HepG2 (cell line): ENCODE data around the gene CACNA1D. TPM values are rescaled to one million over a fixed set of nuclear protein-coding genes. Genes with fewer than 3 reads are reported as not detected.

Experiments used
- EED ChIP-seq: sonication (generic); formaldehyde crosslinking; IDR thresholded peaks from 2 replicates; pipeline ENCODE4 v1.5.0; 2020; ENCODE audit warnings: mild to moderate bottlenecking, missing genetic modification reagents
- HNRNPUL1 ChIP-seq: fragments of 200-400 bp; formaldehyde crosslinking; IDR thresholded peaks from 2 replicates; pipeline ENCODE4 v1.6.1; 2017; ENCODE audit warnings: low read depth, mild to moderate bottlenecking, low read length, moderate library complexity
- LCORL ChIP-seq, 2 experiments: fragments of 450-650 bp in 1 of 2; sonication (generic) in 1 of 2; formaldehyde crosslinking in 1 of 2; IDR thresholded peaks; 2 replicates each; pipeline versions ENCODE4 v1.5.0 to v1.6.1; 2017 to 2020; ENCODE audit warnings: antibody characterized with exemption in 1 of 2, missing genetic modification reagents in 1 of 2
- NR2C2 ChIP-seq: sonication (generic); formaldehyde crosslinking; IDR thresholded peaks from 2 replicates; pipeline ENCODE4 v1.4.0; 2020; ENCODE audit warnings: missing genetic modification reagents, mild to moderate bottlenecking, moderate library complexity, borderline replicate concordance
- NR2F1 ChIP-seq, 2 experiments: fragments of 450-650 bp in 1 of 2; formaldehyde crosslinking in 1 of 2; IDR thresholded peaks; 2 replicates each; pipeline versions ENCODE4 v1.5.0 to v1.6.1; 2016 to 2020; ENCODE audit warnings: mild to moderate bottlenecking in 1 of 2, missing compliant biosample characterization in 1 of 2, missing genetic modification reagents in 1 of 2, moderate library complexity in 1 of 2
- NR2F2 ChIP-seq: IDR thresholded peaks from 2 replicates; pipeline ENCODE4 v1.6.1; 2012; ENCODE audit warnings: low read depth, inconsistent platforms, borderline replicate concordance
- POLR2A ChIP-seq, 2 experiments: IDR thresholded peaks; 2 replicates each; pipeline ENCODE4 v1.6.1; 2011; ENCODE audit warnings: low read depth in 2 of 2, low read length in 2 of 2, mild to moderate bottlenecking in 1 of 2, moderate library complexity in 1 of 2; ENCODE audit not compliant: insufficient read depth in 1 of 2
- SRF ChIP-seq: IDR thresholded peaks from 2 replicates; pipeline ENCODE4 v1.6.1; 2011; ENCODE audit warnings: mild to moderate bottlenecking, low read depth, low read length, moderate library complexity
- ZBTB8A ChIP-seq: sonication (generic); formaldehyde crosslinking; IDR thresholded peaks from 2 replicates; pipeline ENCODE4 v1.4.0; 2020; ENCODE audit warnings: mild to moderate bottlenecking, low read depth, missing genetic modification reagents, borderline replicate concordance
- ZEB1 ChIP-seq: IDR thresholded peaks from 2 replicates; pipeline ENCODE4 v1.6.1; 2012; ENCODE audit warnings: mild to moderate bottlenecking, low read depth, inconsistent platforms; ENCODE audit not compliant: insufficient replicate concordance
- ZFP37 ChIP-seq: sonication (generic); formaldehyde crosslinking; IDR thresholded peaks from 2 replicates; pipeline ENCODE4 v1.4.0; 2020; ENCODE audit warnings: missing genetic modification reagents, borderline replicate concordance
- ZNF17 ChIP-seq: sonication (generic); formaldehyde crosslinking; IDR thresholded peaks from 2 replicates; pipeline ENCODE4 v1.5.0; 2020; ENCODE audit warnings: mild to moderate bottlenecking, missing genetic modification reagents
- ZNF232 ChIP-seq: sonication (generic); formaldehyde crosslinking; IDR thresholded peaks from 2 replicates; pipeline ENCODE4 v1.4.0; 2020; ENCODE audit warnings: missing genetic modification reagents, borderline replicate concordance
- ZNF251 ChIP-seq: sonication (generic); formaldehyde crosslinking; IDR thresholded peaks from 2 replicates; pipeline ENCODE4 v1.9.0; 2021; ENCODE audit warnings: mild to moderate bottlenecking, missing genetic modification reagents
- ZNF260 ChIP-seq: sonication (generic); formaldehyde crosslinking; IDR thresholded peaks from 2 replicates; pipeline ENCODE4 v1.4.0; 2020; ENCODE audit warnings: missing genetic modification reagents, low read depth, mild to moderate bottlenecking, borderline replicate concordance
- ZNF747 ChIP-seq: sonication (generic); formaldehyde crosslinking; IDR thresholded peaks from 2 replicates; pipeline ENCODE4 v1.8.1; 2023; ENCODE audit warnings: missing genetic modification reagents, mild to moderate bottlenecking, borderline replicate concordance
- polyA plus RNA-seq, 8 experiments: library from polyadenylated mRNA; depleted of rRNA in 3 of 8; stranded (reverse) in 7 of 8; unstranded in 1 of 8; fragments of >200 nt; fragmentation: Illumina TruSeq in 4 of 8; extraction: Trizol in 4 of 8; gene quantifications; 2 replicates each; pipeline versions ENCODE4 v1.2.1 to v1.2.3, GENCODE V29; 2011 to 2016; ENCODE audit warnings: low read depth in 4 of 8, missing spikeins in 1 of 8, mixed read lengths in 1 of 8; ENCODE audit not compliant: insufficient read depth in 1 of 8
- total RNA-seq, 5 experiments: library from RNA; depleted of rRNA; stranded (reverse); fragments of >200 nt; fragmentation: Illumina TruSeq; extraction: Trizol; gene quantifications; 2 replicates each; pipeline ENCODE4 v1.2.3, GENCODE V29; 2016; ENCODE audit warnings: low read depth in 1 of 5
- TF ChIP-seq, protein P1 (sequence below): IDR thresholded peaks from 2 replicates; pipeline ENCODE4 v1.6.1; 2012; ENCODE audit warnings: inconsistent platforms
- TF ChIP-seq, protein P2 (sequence below): sonication (generic); formaldehyde crosslinking; IDR thresholded peaks from 2 replicates; pipeline ENCODE4 v1.4.0; 2020; ENCODE audit warnings: missing genetic modification reagents
- TF ChIP-seq, protein P3 (sequence below): sonication (generic); formaldehyde crosslinking; IDR thresholded peaks from 2 replicates; pipeline ENCODE4 v1.4.0; 2020; ENCODE audit warnings: missing genetic modification reagents
- TF ChIP-seq, protein P4 (sequence below): sonication (generic); formaldehyde crosslinking; IDR thresholded peaks from 2 replicates; pipeline ENCODE4 v1.4.0; 2020; ENCODE audit warnings: missing genetic modification reagents

Gene CACNA1D
- total and polyA plus RNA-seq, 2 of the 13 experiments (the other 11 are each of a cell fraction or from before 2014, with no cell fraction given) = 0.26 to 0.38 TPM

DNA sequence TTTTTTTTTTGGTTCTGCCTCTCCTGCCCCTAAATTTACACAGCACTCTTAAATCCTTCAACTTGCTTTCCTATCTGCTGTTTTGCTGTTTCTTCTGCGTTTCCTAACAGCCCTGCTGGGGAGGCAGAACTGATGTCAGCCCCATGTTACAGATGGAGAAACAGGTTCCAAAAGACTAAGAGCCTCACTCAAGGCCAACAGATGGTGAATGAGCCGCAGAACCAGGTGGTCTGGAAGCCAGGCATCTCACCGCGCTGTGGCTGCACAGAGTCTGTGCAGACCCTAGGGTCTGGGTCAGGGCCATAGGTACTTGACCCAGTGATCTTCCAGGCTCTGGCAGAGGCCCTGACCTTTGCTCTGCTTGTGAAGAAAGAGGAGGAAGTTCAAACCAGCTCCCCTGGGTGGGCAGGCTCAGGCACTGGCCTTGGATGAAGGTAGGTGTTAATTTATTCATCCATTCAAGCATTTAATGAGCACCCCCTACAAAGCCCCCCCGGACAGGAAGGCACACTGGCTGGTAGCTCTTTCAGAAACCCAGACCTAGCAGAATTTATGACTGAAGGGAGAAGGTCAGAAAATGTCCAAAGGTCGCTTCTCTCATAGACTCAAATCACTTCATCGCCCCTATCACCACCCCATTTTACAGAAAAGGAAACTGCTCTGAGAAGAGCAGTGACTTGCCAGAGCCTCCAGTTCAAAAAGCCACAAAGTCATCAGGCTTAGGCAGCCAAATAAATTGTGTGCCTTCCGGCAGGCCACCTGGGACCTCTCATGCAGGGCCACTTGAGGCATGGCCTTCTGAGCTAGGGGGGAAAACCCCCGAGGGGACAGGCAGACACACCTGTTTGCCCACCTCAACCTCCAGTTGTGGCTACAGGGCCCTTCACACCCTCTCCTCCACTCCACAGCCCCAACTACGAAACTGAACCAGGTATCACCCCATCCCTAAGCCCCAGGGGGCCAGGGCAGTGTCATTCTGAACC lies 349.1 kb downstream of the CACNA1D start (continued):
- TF ChIP-seq NR2F1 (CRISPR knock-in tag; IDR thresholded peaks at IDR 0.05) = peak; percentile 91 to 97
- TF ChIP-seq, protein P1, sequence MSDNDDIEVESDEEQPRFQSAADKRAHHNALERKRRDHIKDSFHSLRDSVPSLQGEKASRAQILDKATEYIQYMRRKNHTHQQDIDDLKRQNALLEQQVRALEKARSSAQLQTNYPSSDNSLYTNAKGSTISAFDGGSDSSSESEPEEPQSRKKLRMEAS = 0 out of 2 replicates have a peak, but pooled peaks have one; percentile 46
- TF ChIP-seq ZNF260 (CRISPR knock-in tag) = no peak
- 0 out of 2 replicates have a peak, but pooled peaks have one; percentile 60 for TF ChIP-seq ZNF747 (CRISPR knock-in tag)
- TF ChIP-seq, protein P2, sequence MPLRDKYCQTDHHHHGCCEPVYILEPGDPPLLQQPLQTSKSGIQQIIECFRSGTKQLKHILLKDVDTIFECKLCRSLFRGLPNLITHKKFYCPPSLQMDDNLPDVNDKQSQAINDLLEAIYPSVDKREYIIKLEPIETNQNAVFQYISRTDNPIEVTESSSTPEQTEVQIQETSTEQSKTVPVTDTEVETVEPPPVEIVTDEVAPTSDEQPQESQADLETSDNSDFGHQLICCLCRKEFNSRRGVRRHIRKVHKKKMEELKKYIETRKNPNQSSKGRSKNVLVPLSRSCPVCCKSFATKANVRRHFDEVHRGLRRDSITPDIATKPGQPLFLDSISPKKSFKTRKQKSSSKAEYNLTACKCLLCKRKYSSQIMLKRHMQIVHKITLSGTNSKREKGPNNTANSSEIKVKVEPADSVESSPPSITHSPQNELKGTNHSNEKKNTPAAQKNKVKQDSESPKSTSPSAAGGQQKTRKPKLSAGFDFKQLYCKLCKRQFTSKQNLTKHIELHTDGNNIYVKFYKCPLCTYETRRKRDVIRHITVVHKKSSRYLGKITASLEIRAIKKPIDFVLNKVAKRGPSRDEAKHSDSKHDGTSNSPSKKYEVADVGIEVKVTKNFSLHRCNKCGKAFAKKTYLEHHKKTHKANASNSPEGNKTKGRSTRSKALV (CRISPR knock-in tag) = peak; percentile 81; the same call in 1 of the 2 replicates
- TF ChIP-seq HNRNPUL1 = no peak
- TF ChIP-seq LCORL (IDR thresholded peaks at IDR 0.05) = peak; percentile 1; the same call in 1 of the 2 replicates
- TF ChIP-seq LCORL (CRISPR knock-in tag; IDR thresholded peaks at IDR 0.05) = no peak
- TF ChIP-seq, protein P3, sequence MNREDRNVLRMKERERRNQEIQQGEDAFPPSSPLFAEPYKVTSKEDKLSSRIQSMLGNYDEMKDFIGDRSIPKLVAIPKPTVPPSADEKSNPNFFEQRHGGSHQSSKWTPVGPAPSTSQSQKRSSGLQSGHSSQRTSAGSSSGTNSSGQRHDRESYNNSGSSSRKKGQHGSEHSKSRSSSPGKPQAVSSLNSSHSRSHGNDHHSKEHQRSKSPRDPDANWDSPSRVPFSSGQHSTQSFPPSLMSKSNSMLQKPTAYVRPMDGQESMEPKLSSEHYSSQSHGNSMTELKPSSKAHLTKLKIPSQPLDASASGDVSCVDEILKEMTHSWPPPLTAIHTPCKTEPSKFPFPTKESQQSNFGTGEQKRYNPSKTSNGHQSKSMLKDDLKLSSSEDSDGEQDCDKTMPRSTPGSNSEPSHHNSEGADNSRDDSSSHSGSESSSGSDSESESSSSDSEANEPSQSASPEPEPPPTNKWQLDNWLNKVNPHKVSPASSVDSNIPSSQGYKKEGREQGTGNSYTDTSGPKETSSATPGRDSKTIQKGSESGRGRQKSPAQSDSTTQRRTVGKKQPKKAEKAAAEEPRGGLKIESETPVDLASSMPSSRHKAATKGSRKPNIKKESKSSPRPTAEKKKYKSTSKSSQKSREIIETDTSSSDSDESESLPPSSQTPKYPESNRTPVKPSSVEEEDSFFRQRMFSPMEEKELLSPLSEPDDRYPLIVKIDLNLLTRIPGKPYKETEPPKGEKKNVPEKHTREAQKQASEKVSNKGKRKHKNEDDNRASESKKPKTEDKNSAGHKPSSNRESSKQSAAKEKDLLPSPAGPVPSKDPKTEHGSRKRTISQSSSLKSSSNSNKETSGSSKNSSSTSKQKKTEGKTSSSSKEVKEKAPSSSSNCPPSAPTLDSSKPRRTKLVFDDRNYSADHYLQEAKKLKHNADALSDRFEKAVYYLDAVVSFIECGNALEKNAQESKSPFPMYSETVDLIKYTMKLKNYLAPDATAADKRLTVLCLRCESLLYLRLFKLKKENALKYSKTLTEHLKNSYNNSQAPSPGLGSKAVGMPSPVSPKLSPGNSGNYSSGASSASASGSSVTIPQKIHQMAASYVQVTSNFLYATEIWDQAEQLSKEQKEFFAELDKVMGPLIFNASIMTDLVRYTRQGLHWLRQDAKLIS = peak; percentile 54; the same call in 1 of the 2 replicates
- TF ChIP-seq, protein P4, sequence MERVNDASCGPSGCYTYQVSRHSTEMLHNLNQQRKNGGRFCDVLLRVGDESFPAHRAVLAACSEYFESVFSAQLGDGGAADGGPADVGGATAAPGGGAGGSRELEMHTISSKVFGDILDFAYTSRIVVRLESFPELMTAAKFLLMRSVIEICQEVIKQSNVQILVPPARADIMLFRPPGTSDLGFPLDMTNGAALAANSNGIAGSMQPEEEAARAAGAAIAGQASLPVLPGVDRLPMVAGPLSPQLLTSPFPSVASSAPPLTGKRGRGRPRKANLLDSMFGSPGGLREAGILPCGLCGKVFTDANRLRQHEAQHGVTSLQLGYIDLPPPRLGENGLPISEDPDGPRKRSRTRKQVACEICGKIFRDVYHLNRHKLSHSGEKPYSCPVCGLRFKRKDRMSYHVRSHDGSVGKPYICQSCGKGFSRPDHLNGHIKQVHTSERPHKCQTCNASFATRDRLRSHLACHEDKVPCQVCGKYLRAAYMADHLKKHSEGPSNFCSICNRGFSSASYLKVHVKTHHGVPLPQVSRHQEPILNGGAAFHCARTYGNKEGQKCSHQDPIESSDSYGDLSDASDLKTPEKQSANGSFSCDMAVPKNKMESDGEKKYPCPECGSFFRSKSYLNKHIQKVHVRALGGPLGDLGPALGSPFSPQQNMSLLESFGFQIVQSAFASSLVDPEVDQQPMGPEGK (CRISPR knock-in tag) = peak; percentile 95
- TF ChIP-seq ZNF251 = no peak
- TF ChIP-seq ZNF17 = no peak
- 0 out of 2 replicates have a peak, but pooled peaks have one; percentile 6 for TF ChIP-seq ZFP37 (CRISPR knock-in tag)
- TF ChIP-seq ZEB1 = no peak
- peak in 1 of 2 experiments; percentile 56; a peak in 2 of 4 replicates for TF ChIP-seq POLR2A (IDR thresholded peaks at IDR 0.05; ENCODE audit: insufficient read depth in 1 of 2, low read depth in 2 of 2, low read length in 2 of 2)
- peak; percentile 94 for TF ChIP-seq NR2F2
- 0 out of 2 replicates have a peak, but pooled peaks have one; percentile 16 for TF ChIP-seq EED (CRISPR knock-in tag)
- TF ChIP-seq ZNF232 (CRISPR knock-in tag) = peak; percentile 48; the same call in 1 of the 2 replicates
- TF ChIP-seq ZBTB8A (CRISPR knock-in tag) = no peak
- no peak for TF ChIP-seq SRF
- peak; percentile 92 for TF ChIP-seq NR2C2
